H9 (cell line): Measurements from ENCODE around the gene GJB5. TPM values are rescaled to one million over a fixed set of nuclear protein-coding genes. Genes with fewer than 3 reads are reported as not detected.

Source experiments
- DNase-seq: peaks from one replicate; pipeline ENCODE4 v3.0.0-alpha.2; 2017
- H2AFZ ChIP-seq: one replicate; pipeline ENCODE4 v1.6.1; 2013; ENCODE audit warnings: mild to moderate bottlenecking, low read length, control low read depth, moderate library complexity
- H2AK5ac ChIP-seq: 2 replicates; pipeline ENCODE4 v1.6.1; 2013; ENCODE audit warnings: low read length, control low read depth, mixed read lengths; ENCODE audit not compliant: insufficient read length
- H2BK120ac ChIP-seq: one replicate; pipeline ENCODE4 v1.6.1; 2013; ENCODE audit warnings: low read depth, mild to moderate bottlenecking, low read length, control low read depth, inconsistent platforms; ENCODE audit not compliant: poor library complexity, severe bottlenecking
- H2BK12ac ChIP-seq: 2 replicates; pipeline ENCODE4 v1.6.1; 2013; ENCODE audit warnings: low read length, control low read depth, mixed read lengths, low read depth; ENCODE audit not compliant: insufficient read length
- H2BK15ac ChIP-seq: 2 replicates; pipeline ENCODE4 v1.6.1; 2013; ENCODE audit warnings: low read depth, low read length, control low read depth
- H2BK20ac ChIP-seq: one replicate; pipeline ENCODE4 v1.6.1; 2013; ENCODE audit warnings: low read depth, mild to moderate bottlenecking, low read length, control low read depth, inconsistent platforms; ENCODE audit not compliant: poor library complexity, severe bottlenecking
- H2BK5ac ChIP-seq: 2 replicates; pipeline ENCODE4 v1.6.1; 2013; ENCODE audit warnings: low read length, control low read depth, mixed read lengths; ENCODE audit not compliant: insufficient read length
- H3K14ac ChIP-seq: 2 replicates; pipeline ENCODE4 v1.6.1; 2013; ENCODE audit warnings: low read length, control low read depth; ENCODE audit not compliant: insufficient read depth
- H3K18ac ChIP-seq: 2 replicates; pipeline ENCODE4 v1.6.1; 2013; ENCODE audit warnings: low read depth, mild to moderate bottlenecking, mixed read lengths, low read length, control low read depth; ENCODE audit not compliant: insufficient read length
- H3K23ac ChIP-seq: 2 replicates; pipeline ENCODE4 v1.6.1; 2013; ENCODE audit warnings: low read length, control low read depth, mixed read lengths, low read depth; ENCODE audit not compliant: insufficient read length
- H3K23me2 ChIP-seq: 2 replicates; pipeline ENCODE4 v1.6.1; 2013; ENCODE audit warnings: low read depth, mild to moderate bottlenecking, mixed read lengths, low read length, control low read depth; ENCODE audit not compliant: insufficient read length, poor library complexity, severe bottlenecking
- H3K27ac ChIP-seq: 2 replicates; pipeline ENCODE4 v1.5.1; 2013; ENCODE audit warnings: low read length, control low read depth, mixed read lengths, low read depth; ENCODE audit not compliant: insufficient read length
- H3K27me3 ChIP-seq: 2 replicates; pipeline ENCODE4 v1.6.1; 2013; ENCODE audit warnings: low read length, control low read depth, inconsistent platforms; ENCODE audit not compliant: insufficient read depth
- H3K4ac ChIP-seq: 2 replicates; pipeline ENCODE4 v1.6.1; 2013; ENCODE audit warnings: low read depth, mild to moderate bottlenecking, control low read depth, inconsistent platforms, low read length, moderate library complexity
- H3K4me1 ChIP-seq: 2 replicates; pipeline ENCODE4 v1.6.1; 2013; ENCODE audit warnings: low read length, control low read depth, inconsistent platforms; ENCODE audit not compliant: insufficient read depth
- H3K4me2 ChIP-seq: 2 replicates; pipeline ENCODE4 v1.6.1; 2013; ENCODE audit warnings: low read length, control low read depth, mixed read lengths; ENCODE audit not compliant: insufficient read length, insufficient read depth
- H3K56ac ChIP-seq: 2 replicates; pipeline ENCODE4 v1.6.1; 2013; ENCODE audit warnings: low read depth, mild to moderate bottlenecking, mixed read lengths, low read length, control low read depth; ENCODE audit not compliant: insufficient read length
- H3K79me1 ChIP-seq: 2 replicates; pipeline ENCODE4 v1.6.1; 2013; ENCODE audit warnings: low read depth, mild to moderate bottlenecking, moderate library complexity, low read length, control low read depth, inconsistent platforms; ENCODE audit not compliant: insufficient read depth, poor library complexity, severe bottlenecking
- H3K79me2 ChIP-seq: 2 replicates; pipeline ENCODE4 v1.6.1; 2013; ENCODE audit warnings: low read length, control low read depth, inconsistent platforms; ENCODE audit not compliant: insufficient read depth
- H3K9ac ChIP-seq: 2 replicates; pipeline ENCODE4 v1.6.1; 2013; ENCODE audit warnings: low read length, control low read depth, mixed read lengths; ENCODE audit not compliant: insufficient read length; ENCODE audit errors: extremely low read depth
- H3K9me3 ChIP-seq: one replicate; pipeline ENCODE4 v1.6.1; 2013; ENCODE audit warnings: low read depth, low read length, inconsistent platforms; ENCODE audit not compliant: control insufficient read depth
- H3T11ph ChIP-seq: one replicate; pipeline ENCODE4 v1.6.1; 2013; ENCODE audit warnings: mild to moderate bottlenecking, low read length, control low read depth, inconsistent platforms
- H4K20me1 ChIP-seq: one replicate; pipeline ENCODE4 v1.6.1; 2013; ENCODE audit not compliant: control insufficient read depth, insufficient read length, insufficient read depth
- H4K5ac ChIP-seq: 2 replicates; pipeline ENCODE4 v1.6.1; 2013; ENCODE audit warnings: low read depth, mild to moderate bottlenecking, mixed read lengths, low read length, control low read depth; ENCODE audit not compliant: insufficient read length
- H4K8ac ChIP-seq: replicated peaks from 2 replicates; pipeline ENCODE4 v1.6.1; 2013; ENCODE audit warnings: low read length, control low read depth, mixed read lengths, low read depth; ENCODE audit not compliant: insufficient read length
- H4K91ac ChIP-seq: 2 replicates; pipeline ENCODE4 v1.6.1; 2013; ENCODE audit warnings: low read depth, mild to moderate bottlenecking, moderate library complexity, mixed read lengths, low read length, control low read depth; ENCODE audit not compliant: insufficient read length
- H3K27ac Mint-ChIP-seq, 3 experiments: 2 replicates in 2 of 3; 3 replicates in 1 of 3; pipeline ENCODE4 v1.8.0; 2020 to 2021; ENCODE audit warnings: mixed read lengths in 3 of 3, mild to moderate bottlenecking in 1 of 3, moderate library complexity in 1 of 3
- H3K27me3 Mint-ChIP-seq: 2 replicates; pipeline ENCODE4 v1.8.0; 2021; ENCODE audit warnings: low read depth, mild to moderate bottlenecking, moderate library complexity, mixed read lengths
- H3K36me3 Mint-ChIP-seq, 3 experiments: 2 replicates in 2 of 3; 3 replicates in 1 of 3; pipeline ENCODE4 v1.8.0; 2020 to 2021; ENCODE audit warnings: low read depth in 3 of 3, mixed read lengths in 3 of 3; ENCODE audit not compliant: insufficient read depth in 1 of 3
- H3K4me1 Mint-ChIP-seq, 2 experiments: 2 replicates each; pipeline ENCODE4 v1.8.0; 2020; ENCODE audit warnings: mixed read lengths in 2 of 2
- H3K4me3 Mint-ChIP-seq, 2 experiments: 2 replicates in 1 of 2; 3 replicates in 1 of 2; pipeline ENCODE4 v1.8.0; 2020 to 2021; ENCODE audit warnings: mild to moderate bottlenecking in 2 of 2, mixed read lengths in 2 of 2, moderate library complexity in 1 of 2
- H3K9me3 Mint-ChIP-seq, 2 experiments: 2 replicates in 1 of 2; 3 replicates in 1 of 2; pipeline ENCODE4 v1.8.0; 2020; ENCODE audit warnings: mild to moderate bottlenecking in 2 of 2, mixed read lengths in 2 of 2, moderate library complexity in 1 of 2
- WGBS: extraction: QIAGEN DNeasy Blood & Tissue Kit; methylation state at CpG from one replicate; pipeline ENCODE4 v1.1.7; 2013; ENCODE audit warnings: missing lambda C conversion rate, low lambda C conversion rate, mixed read lengths; ENCODE audit not compliant: insufficient read length; ENCODE audit errors: extremely low coverage; 5-methylcytosine and 5-hydroxymethylcytosine counted together
- total RNA-seq: library from RNA; stranded (reverse); gene quantifications from 2 replicates; pipeline ENCODE4 v1.2.1, GENCODE V29; 2021
- TF ChIP-seq, protein P1 (sequence below): fragments of 200-600 bp; sonication (generic); conservative IDR thresholded peaks from 3 replicates; pipeline ENCODE4 v1.8.0; 2021; ENCODE audit warnings: antibody characterized with exemption, mild to moderate bottlenecking

Gene GJB5
- total RNA-seq, 1 experiment from 2014 or later: 0.22 TPM

- no peak overlapping the region for H2AFZ ChIP-seq
- H2BK12ac ChIP-seq: no peak overlapping the region
- H2AK5ac ChIP-seq: no peak overlapping the region
- no peak overlapping the region for H3K4ac ChIP-seq
- no peak overlapping the region for H3K18ac ChIP-seq
- DNase-seq: no peak
- WGBS: no CpG with 5 or more reads among the region's 7 CpGs
- no peaks in the 10 kb centered on the region for H4K20me1 ChIP-seq
- H3K36me3 Mint-ChIP-seq: no peaks in the 10 kb centered on the region; a peak in 1 of 7 replicates
- H4K5ac ChIP-seq: no peak overlapping the region
- H2BK120ac ChIP-seq: no peak overlapping the region
- no peaks in the 10 kb centered on the region; a peak in 1 of 5 replicates for H3K9me3 Mint-ChIP-seq
- no peak overlapping the region for H3K14ac ChIP-seq
- no peak overlapping the region for H3K4me3 Mint-ChIP-seq
- no peak overlapping the region for H3K9ac ChIP-seq
- H2BK15ac ChIP-seq: no peak overlapping the region
- H3K4me2 ChIP-seq: no peak overlapping the region
- H3K23ac ChIP-seq: no peak overlapping the region
- H3K27me3 Mint-ChIP-seq: peaks cover 4% of the 10 kb centered on the region
- H2BK20ac ChIP-seq: no peak overlapping the region
- no peak overlapping the region for H4K8ac ChIP-seq
- H3K27ac Mint-ChIP-seq: peak overlapping the region in 1 of 3 experiments; percentile 26; a peak in 2 of 7 replicates
- H3K79me2 ChIP-seq: no peaks in the 10 kb centered on the region
- no peaks in the 10 kb centered on the region for H3K9me3 ChIP-seq
- H4K91ac ChIP-seq: no peak overlapping the region
- H3T11ph ChIP-seq: no peak overlapping the region
- no peaks in the 10 kb centered on the region for H3K27me3 ChIP-seq
- H3K4me1 Mint-ChIP-seq: peaks cover 22 to 24% of the 10 kb centered on the region in 2 experiments
- no peak overlapping the region for H3K27ac ChIP-seq
- no peak overlapping the region for H2BK5ac ChIP-seq
- no peak overlapping the region for H3K56ac ChIP-seq
- no peaks in the 10 kb centered on the region for H3K23me2 ChIP-seq
- TF ChIP-seq, protein P1, sequence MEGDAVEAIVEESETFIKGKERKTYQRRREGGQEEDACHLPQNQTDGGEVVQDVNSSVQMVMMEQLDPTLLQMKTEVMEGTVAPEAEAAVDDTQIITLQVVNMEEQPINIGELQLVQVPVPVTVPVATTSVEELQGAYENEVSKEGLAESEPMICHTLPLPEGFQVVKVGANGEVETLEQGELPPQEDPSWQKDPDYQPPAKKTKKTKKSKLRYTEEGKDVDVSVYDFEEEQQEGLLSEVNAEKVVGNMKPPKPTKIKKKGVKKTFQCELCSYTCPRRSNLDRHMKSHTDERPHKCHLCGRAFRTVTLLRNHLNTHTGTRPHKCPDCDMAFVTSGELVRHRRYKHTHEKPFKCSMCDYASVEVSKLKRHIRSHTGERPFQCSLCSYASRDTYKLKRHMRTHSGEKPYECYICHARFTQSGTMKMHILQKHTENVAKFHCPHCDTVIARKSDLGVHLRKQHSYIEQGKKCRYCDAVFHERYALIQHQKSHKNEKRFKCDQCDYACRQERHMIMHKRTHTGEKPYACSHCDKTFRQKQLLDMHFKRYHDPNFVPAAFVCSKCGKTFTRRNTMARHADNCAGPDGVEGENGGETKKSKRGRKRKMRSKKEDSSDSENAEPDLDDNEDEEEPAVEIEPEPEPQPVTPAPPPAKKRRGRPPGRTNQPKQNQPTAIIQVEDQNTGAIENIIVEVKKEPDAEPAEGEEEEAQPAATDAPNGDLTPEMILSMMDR: no peak
- peaks cover 6% of the 10 kb centered on the region; the same call in 1 of the 2 replicates for H3K4me1 ChIP-seq
- no peaks in the 10 kb centered on the region for H3K79me1 ChIP-seq
These were observed 7.8 kb downstream of the GJB5 start for GRCh38 chr1:34762474-34763141.
